T-cell (primary cell): ENCODE results near the gene GRM3. TPM values are rescaled to one million over a fixed set of nuclear protein-coding genes. Genes with fewer than 3 reads are reported as not detected.

Experiments
- ATAC-seq, 4 experiments: fragments of 200-7000 bp in 3 of 4; fragments of 150-1000 bp in 1 of 4; cut with Tn5 transposase; replicated peaks in 1 of 4; 1 replicate in 3 of 4; 2 replicates in 1 of 4; pipeline ENCODE4 v1.10.0; 2021; ENCODE audit warnings: moderate library complexity in 3 of 4, mild to moderate bottlenecking in 2 of 4, moderate number of reproducible peaks in 1 of 4
- CTCF ChIA-PET, 2 donors: fragments of 300-600 bp; sonication (Branson Sonifier 250); formaldehyde crosslinking; loops; one replicate each; lab custom pipeline; 2022; ENCODE audit warnings: antibody characterized with exemption in 2 of 2; lab: Charles Lee
- POLR2A ChIA-PET, 2 donors: fragments of 300-600 bp; sonication (Branson Sonifier 250); formaldehyde crosslinking; loops; one replicate each; lab custom pipeline; 2022; ENCODE audit warnings: antibody characterized with exemption in 2 of 2; lab: Charles Lee
- DNase-seq, 35 experiments: peaks; one replicate each; pipeline versions ENCODE4 v3.0.0 to v3.0.0-alpha.2; 2013 to 2023
- H3K27ac ChIP-seq: one replicate; pipeline ENCODE4 v1.5.1; 2013; ENCODE audit warnings: low read length
- H3K27me3 ChIP-seq, 2 experiments: replicated peaks in 1 of 2; 1 replicate in 1 of 2; 2 replicates in 1 of 2; pipeline versions ENCODE4 v1.6.1 to v1.7.0; 2013; ENCODE audit warnings: low read length in 1 of 2, mixed read lengths in 1 of 2; ENCODE audit not compliant: control insufficient read depth in 2 of 2, insufficient read depth in 2 of 2; ENCODE audit errors: extremely low read depth in 1 of 2
- H3K36me3 ChIP-seq, 2 donors: 1 replicate in 1 of 2; 2 replicates in 1 of 2; pipeline versions ENCODE4 v1.6.1 to v1.7.0; 2013; ENCODE audit warnings: low read length in 1 of 2; ENCODE audit not compliant: control insufficient read depth in 2 of 2, insufficient read depth in 1 of 2; ENCODE audit errors: extremely low read depth in 1 of 2
- H3K4me1 ChIP-seq, 2 experiments: 1 replicate in 1 of 2; 2 replicates in 1 of 2; pipeline versions ENCODE4 v1.6.1 to v1.7.0; 2013; ENCODE audit warnings: low read length in 2 of 2, mixed read lengths in 1 of 2; ENCODE audit not compliant: insufficient read depth in 2 of 2, control insufficient read depth in 1 of 2; ENCODE audit errors: extremely low read depth in 1 of 2
- H3K4me3 ChIP-seq, 2 donors: 1 replicate in 1 of 2; 2 replicates in 1 of 2; pipeline versions ENCODE4 v1.5.1 to v1.7.0; 2013; ENCODE audit warnings: mild to moderate bottlenecking in 2 of 2, low read length in 1 of 2, moderate library complexity in 1 of 2; ENCODE audit not compliant: control insufficient read depth in 1 of 2; ENCODE audit errors: extremely low read depth in 1 of 2
- H3K9me3 ChIP-seq: 2 replicates; pipeline ENCODE4 v1.7.0; 2013
- H3K27ac Mint-ChIP-seq, 2 donors: one replicate each; pipeline ENCODE4 v1.8.0; 2020 to 2021; ENCODE audit warnings: mild to moderate bottlenecking in 2 of 2, mixed read lengths in 2 of 2
- H3K27me3 Mint-ChIP-seq, 2 donors: one replicate each; pipeline ENCODE4 v1.8.0; 2021 to 2022; ENCODE audit warnings: mixed read lengths in 2 of 2
- H3K36me3 Mint-ChIP-seq: one replicate; pipeline ENCODE4 v1.8.0; 2021; ENCODE audit warnings: mixed read lengths
- H3K4me1 Mint-ChIP-seq, 3 donors: one replicate each; pipeline ENCODE4 v1.8.0; 2020 to 2022; ENCODE audit warnings: mixed read lengths in 3 of 3, mild to moderate bottlenecking in 1 of 3
- H3K4me3 Mint-ChIP-seq, 3 donors: one replicate each; pipeline ENCODE4 v1.8.0; 2020 to 2022; ENCODE audit warnings: mild to moderate bottlenecking in 3 of 3, mixed read lengths in 3 of 3, moderate library complexity in 3 of 3
- H3K9me3 Mint-ChIP-seq, 3 donors: one replicate each; pipeline ENCODE4 v1.8.0; 2020 to 2022; ENCODE audit warnings: mixed read lengths in 3 of 3
- WGBS: methylation state at CpG from one replicate; pipeline ENCODE4 v1.1.5; 2013; ENCODE audit warnings: missing lambda C conversion rate; ENCODE audit not compliant: insufficient coverage; 5-methylcytosine and 5-hydroxymethylcytosine counted together
- total RNA-seq, 35 experiments: library from RNA in 6 of 35; stranded (reverse) in 6 of 35; fragments of 120-200 nt in 1 of 35; gene quantifications; one replicate each; pipeline versions ENCODE4 v1.2.1 to v1.2.4 and lab custom pipeline; 2013 to 2026

The GRM3 gene
- total RNA-seq, 5 donors from 2014 or later (not counting 1 experiment from before 2014, with no cell fraction given) = not detected

DNA sequence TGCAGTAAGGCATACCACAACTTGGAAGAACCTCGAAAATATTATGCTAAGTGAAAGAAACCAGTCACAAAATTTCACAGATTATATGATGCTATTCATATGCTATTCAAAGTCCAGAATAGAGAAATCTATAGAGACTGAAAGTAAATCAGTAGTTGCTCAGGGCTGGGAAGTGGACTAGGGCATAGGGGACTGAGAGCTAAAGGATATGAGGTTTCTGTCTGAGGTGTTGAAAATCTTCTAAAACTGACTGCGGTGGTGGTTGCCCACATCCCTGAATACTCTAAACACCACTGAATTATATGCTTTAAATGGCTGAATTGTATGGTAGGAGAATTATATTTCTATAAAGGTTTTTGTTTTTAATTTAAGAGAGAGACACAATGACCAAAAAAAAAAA, 254.5 kb downstream of the GRM3 start:
- no peaks in the 10 kb centered on the region for H3K27me3 ChIP-seq
- H3K4me1 Mint-ChIP-seq = peaks cover 0 to 5% (median 4%) of the 10 kb centered on the region in 3 donors
- H3K9me3 ChIP-seq = no peaks in the 10 kb centered on the region
- no peak overlapping the region for H3K27ac Mint-ChIP-seq
- H3K36me3 ChIP-seq = no peaks in the 10 kb centered on the region
- no peak for ATAC-seq
- DNase-seq = no peak
- H3K27me3 Mint-ChIP-seq = no peaks in the 10 kb centered on the region
- H3K27ac ChIP-seq = no peak overlapping the region
- H3K4me3 ChIP-seq = no peak overlapping the region
- H3K4me1 ChIP-seq = no peaks in the 10 kb centered on the region
- H3K9me3 Mint-ChIP-seq = no peaks in the 10 kb centered on the region
- no peak overlapping the region for H3K4me3 Mint-ChIP-seq
- CTCF ChIA-PET = interaction anchor here (0.6 to 0.7 kb wide), 3 partner anchors 59 to 1164 kb away, joined by 3 to 16 read pairs (median 4); no protein-coding TSS in a partner anchor
- no peaks in the 10 kb centered on the region for H3K36me3 Mint-ChIP-seq
- POLR2A ChIA-PET = interaction anchor here in 1 of 2 donors (0.6 kb wide), 1 partner anchor 57 kb away, joined by 10 read pairs; no protein-coding TSS in a partner anchor
- no CpG with 5 or more reads among the region's 2 CpGs for WGBS

DNA sequence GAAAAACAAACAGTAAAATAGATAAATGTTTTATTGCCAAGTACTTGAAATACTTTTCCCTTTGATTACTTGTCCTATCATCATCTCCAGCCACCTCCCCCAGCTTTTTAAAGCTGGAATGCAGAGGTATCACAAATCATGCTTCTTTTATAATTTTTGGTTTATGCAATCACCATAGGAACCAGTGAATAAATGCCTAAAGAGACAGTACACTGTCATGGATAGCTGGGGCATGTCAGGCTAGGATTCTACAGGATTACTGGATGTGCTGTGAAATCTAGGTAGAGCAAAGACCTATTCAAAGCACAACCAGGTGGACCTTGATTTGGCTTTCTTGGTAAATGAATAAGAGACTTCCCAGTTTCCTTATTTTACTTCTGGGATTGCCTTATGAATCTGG, 257.2 kb downstream of the GRM3 start:
- no peaks in the 10 kb centered on the region for H3K36me3 Mint-ChIP-seq
- POLR2A ChIA-PET = interaction anchor here in 1 of 2 donors (0.8 kb wide), 1 partner anchor 21 kb away, joined by 5 read pairs; no protein-coding TSS in a partner anchor
- no peak for ATAC-seq

DNA sequence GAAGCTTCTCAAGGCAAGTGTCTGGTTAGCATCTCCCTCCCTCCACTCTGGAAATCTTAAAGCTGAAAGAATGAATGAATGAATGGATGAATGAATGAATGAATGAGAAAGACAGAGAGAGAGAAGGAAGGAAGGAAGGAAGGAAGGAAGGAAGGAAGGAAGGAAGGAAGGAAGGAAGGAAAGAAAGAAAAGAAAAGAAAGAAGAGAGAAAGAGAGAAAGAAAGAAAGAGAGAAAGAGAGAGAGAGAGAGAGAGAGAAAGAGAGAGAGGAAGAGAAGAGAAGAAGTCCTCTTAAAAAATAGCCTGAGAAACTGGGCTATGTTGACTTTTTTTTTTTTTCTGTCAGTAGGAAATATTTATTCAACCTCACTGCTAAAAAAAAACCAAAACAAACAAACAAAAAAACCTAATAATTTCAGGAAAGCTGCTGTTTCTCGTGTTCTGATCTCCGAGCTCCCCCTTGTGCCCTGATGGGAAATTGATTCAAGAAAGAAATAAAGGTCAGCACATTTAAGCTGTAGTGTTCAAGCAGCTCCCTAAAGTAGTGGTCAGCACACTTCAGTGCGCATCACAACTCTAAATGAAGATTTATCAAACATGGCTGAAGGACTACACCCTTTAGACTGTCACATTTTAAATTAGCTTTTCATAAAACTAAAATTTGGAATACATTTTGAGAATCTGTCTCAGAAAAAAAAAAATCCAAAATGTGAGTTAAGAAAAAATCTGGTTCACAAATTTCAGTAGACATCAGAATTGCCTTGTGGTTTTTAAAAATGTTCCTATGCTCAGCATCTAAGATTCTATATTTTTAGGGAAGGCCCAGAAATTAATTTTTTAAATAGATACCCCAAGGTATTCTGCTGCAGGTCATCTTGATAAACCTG, 261.5 kb downstream of the GRM3 start:
- WGBS = no CpG with 5 or more reads among the region's 3 CpGs
- no peaks in the 10 kb centered on the region for H3K36me3 Mint-ChIP-seq
- Histone ChIP-seq H3K27me3 (no peaks in the 10 kb centered on the region), H3K9me3 (no peaks in the 10 kb centered on the region), H3K4me1 (no peaks in the 10 kb centered on the region), H3K27ac (no peak overlapping the region), H3K36me3 (no peaks in the 10 kb centered on the region), H3K4me3 (no peak overlapping the region)
- H3K27me3 Mint-ChIP-seq = peaks cover 0 to 6% of the 10 kb centered on the region in 2 donors
- no peaks in the 10 kb centered on the region for H3K9me3 Mint-ChIP-seq
- H3K4me1 Mint-ChIP-seq = no peaks in the 10 kb centered on the region
- ChIA-PET POLR2A (interaction anchor here (0.6 to 0.7 kb wide), 4 partner anchors 10 to 249 kb away, joined by 5 to 8 read pairs (median 6); no protein-coding TSS in a partner anchor), CTCF (interaction anchor here (0.6 to 1.0 kb wide), 9 partner anchors 10 to 670 kb away, joined by 3 to 11 read pairs (median 4); no protein-coding TSS in a partner anchor)
- no peak overlapping the region for H3K27ac Mint-ChIP-seq
- ATAC-seq (no peak), DNase-seq (peak in 1 of 35 experiments; percentile 5)
- no peak overlapping the region for H3K4me3 Mint-ChIP-seq

More for the DNA sequence above, 257.2 kb downstream of the GRM3 start:
- Mint-ChIP-seq H3K27ac (no peak overlapping the region), H3K9me3 (no peaks in the 10 kb centered on the region), H3K27me3 (peaks cover 0 to 6% of the 10 kb centered on the region in 2 donors), H3K4me3 (no peak overlapping the region), H3K4me1 (peaks cover 0 to 5% (median 4%) of the 10 kb centered on the region in 3 donors)
- no peak overlapping the region for H3K4me3 ChIP-seq
- no peaks in the 10 kb centered on the region for H3K9me3 ChIP-seq
- CTCF ChIA-PET = no interaction called here
- no peak overlapping the region for H3K27ac ChIP-seq
- DNase-seq = no peak
- no peaks in the 10 kb centered on the region for H3K4me1 ChIP-seq
- H3K27me3 ChIP-seq = no peaks in the 10 kb centered on the region
- H3K36me3 ChIP-seq = no peaks in the 10 kb centered on the region

DNA sequence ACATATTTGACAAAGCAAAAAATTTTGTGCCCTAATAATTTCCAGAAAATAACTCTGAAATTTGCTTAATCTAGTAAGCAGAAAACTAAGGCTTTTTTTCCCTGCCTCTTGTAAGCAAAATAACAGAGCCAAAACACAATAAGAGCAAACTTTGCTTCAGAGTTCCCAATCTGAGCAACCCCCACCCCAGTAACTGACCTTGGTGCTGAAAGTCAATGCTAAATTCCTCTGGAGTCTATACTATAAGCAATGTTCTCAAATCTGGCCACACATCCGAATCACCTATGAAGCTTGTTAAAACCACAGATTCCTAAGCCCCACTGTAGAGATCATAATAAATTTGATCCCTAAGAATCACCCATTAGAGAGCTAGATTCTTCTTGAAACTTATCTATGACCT, 265.2 kb downstream of the GRM3 start:
- Mint-ChIP-seq H3K4me3 (no peak overlapping the region), H3K4me1 (no peaks in the 10 kb centered on the region), H3K9me3 (no peaks in the 10 kb centered on the region), H3K27me3 (peaks cover 5 to 6% of the 10 kb centered on the region in 2 donors), H3K36me3 (peaks cover 4% of the 10 kb centered on the region), H3K27ac (no peak overlapping the region)
- WGBS = 43% methylated on average over 1 of the region's 1 CpG
- DNase-seq (no peak), ATAC-seq (no peak)
- POLR2A ChIA-PET = no interaction called here
- CTCF ChIA-PET = interaction anchor here in 1 of 2 donors (1.0 kb wide), 1 partner anchor 239 kb away, joined by 3 read pairs; no protein-coding TSS in a partner anchor
- no peaks in the 10 kb centered on the region for H3K36me3 ChIP-seq
- no peak overlapping the region for H3K4me3 ChIP-seq
- no peaks in the 10 kb centered on the region for H3K4me1 ChIP-seq
- no peaks in the 10 kb centered on the region for H3K9me3 ChIP-seq
- no peak overlapping the region for H3K27ac ChIP-seq
- no peaks in the 10 kb centered on the region for H3K27me3 ChIP-seq

DNA sequence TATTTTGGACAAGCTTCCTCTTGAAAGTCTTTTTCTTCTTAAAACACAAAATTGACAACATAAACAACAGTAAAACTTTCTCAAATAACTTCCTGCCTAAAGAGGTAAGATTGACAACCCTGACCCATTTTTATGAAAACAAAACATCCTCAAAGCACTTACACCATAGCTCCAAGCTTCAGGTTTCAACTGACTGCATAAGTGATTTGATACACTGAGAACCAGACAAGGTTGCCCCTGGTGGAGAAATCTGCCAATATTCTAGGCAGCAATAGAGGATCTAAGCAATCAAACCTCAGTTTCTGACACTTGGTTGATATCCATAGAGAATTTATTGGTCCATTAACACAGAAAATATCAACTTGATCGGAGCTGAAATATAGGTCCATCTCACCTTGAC, 267.9 kb downstream of the GRM3 start:
- Mint-ChIP-seq H3K4me3 (no peak overlapping the region), H3K9me3 (no peaks in the 10 kb centered on the region), H3K27me3 (peaks cover 0 to 5% of the 10 kb centered on the region in 2 donors), H3K36me3 (peaks cover 4% of the 10 kb centered on the region), H3K27ac (no peak overlapping the region), H3K4me1 (no peaks in the 10 kb centered on the region)
- ATAC-seq (no peak), DNase-seq (no peak)
- H3K9me3 ChIP-seq = no peaks in the 10 kb centered on the region
- ChIA-PET CTCF (interaction anchor here (0.6 to 1.7 kb wide), 4 partner anchors 16 to 1281 kb away, joined by 3 to 5 read pairs (median 4); no protein-coding TSS in a partner anchor), POLR2A (no interaction called here)
- H3K4me3 ChIP-seq = no peak overlapping the region
- H3K4me1 ChIP-seq = no peaks in the 10 kb centered on the region
- no peak overlapping the region for H3K27ac ChIP-seq
- H3K27me3 ChIP-seq = no peaks in the 10 kb centered on the region
- H3K36me3 ChIP-seq = no peaks in the 10 kb centered on the region
- WGBS = no CpG with 5 or more reads among the region's 1 CpG

DNA sequence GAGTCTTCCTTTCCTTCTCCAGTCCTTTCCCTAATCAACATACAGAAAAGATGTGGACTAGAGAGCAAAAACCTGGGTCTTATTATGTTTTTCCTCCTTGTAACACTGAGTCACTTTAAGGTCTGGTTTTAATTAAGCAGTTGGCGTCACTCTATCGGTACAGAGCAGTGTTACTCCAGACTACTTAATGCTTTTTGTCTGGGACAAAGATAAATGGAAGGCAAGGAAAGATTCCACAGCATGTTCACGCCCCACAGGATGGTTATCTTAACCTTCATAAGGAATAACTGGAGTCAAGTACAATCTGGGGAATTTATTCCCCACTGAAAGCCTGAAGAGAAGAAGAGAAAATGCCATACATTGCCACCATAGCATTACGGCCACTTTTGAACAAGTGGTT, 270.0 kb downstream of the GRM3 start:
- Mint-ChIP-seq H3K36me3 (peaks cover 4% of the 10 kb centered on the region), H3K4me3 (no peak overlapping the region), H3K4me1 (no peaks in the 10 kb centered on the region), H3K27ac (no peak overlapping the region), H3K9me3 (no peaks in the 10 kb centered on the region), H3K27me3 (peaks cover 1 to 9% of the 10 kb centered on the region in 2 donors)
- no peak overlapping the region for H3K4me3 ChIP-seq
- DNase-seq = no peak
- no peaks in the 10 kb centered on the region for H3K9me3 ChIP-seq
- H3K4me1 ChIP-seq = no peaks in the 10 kb centered on the region
- ChIA-PET CTCF (no interaction called here), POLR2A (no interaction called here)
- no peaks in the 10 kb centered on the region for H3K27me3 ChIP-seq
- 100% methylated on average over 1 of the region's 4 CpGs for WGBS
- ATAC-seq = no peak
- H3K36me3 ChIP-seq = no peaks in the 10 kb centered on the region
- H3K27ac ChIP-seq = no peak overlapping the region
